Stimulated activated CD8-positive, alpha-beta memory T cell treated with anti-CD3 and anti-CD28 coated beads, Interleukin-12 subunit alpha, Interleukin-12 subunit beta, amount 100 ng/mL, for 24 hours (primary cell): ENCODE data around the gene SPNS2.

Source experiments
- DNase-seq: peaks from one replicate; pipeline ENCODE4 v3.0.0-alpha.2; 2020; ENCODE audit errors: extremely low read depth

Gene SPNS2

GRCh38 chr17:4537451-4538235 lies 39.0 kb downstream of the SPNS2 start:
- DNase-seq: no peak

- no peak for DNase-seq
These were observed 39.7 kb downstream of the SPNS2 start for GRCh38 chr17:4538236-4539002.

GRCh38 chr17:4539025-4539424 lies 40.3 kb downstream of the SPNS2 start:
- DNase-seq: no peak

- no peak for DNase-seq
These were observed 41.0 kb downstream of the SPNS2 start for GRCh38 chr17:4539576-4540223.

- DNase-seq: no peak
These were observed 41.6 kb downstream of the SPNS2 start for GRCh38 chr17:4540224-4540651.

GRCh38 chr17:4540687-4541327 lies 42.1 kb downstream of the SPNS2 start:
- no peak for DNase-seq

GRCh38 chr17:4541328-4542002 lies 42.8 kb downstream of the SPNS2 start:
- no peak for DNase-seq

GRCh38 chr17:4542003-4542725 lies 43.5 kb downstream of the SPNS2 start:
- no peak for DNase-seq

- DNase-seq: no peak
These were observed 44.1 kb downstream of the SPNS2 start for GRCh38 chr17:4542726-4543191.

GRCh38 chr17:4543557-4544026 lies 44.9 kb downstream of the SPNS2 start:
- DNase-seq: no peak

GRCh38 chr17:4544135-4544950 lies 45.7 kb downstream of the SPNS2 start:
- DNase-seq: no peak

GRCh38 chr17:4544951-4545216 lies 46.2 kb downstream of the SPNS2 start:
- DNase-seq: no peak

GRCh38 chr17:4545217-4545951 lies 46.7 kb downstream of the SPNS2 start:
- DNase-seq: no peak

GRCh38 chr17:4547118-4547906 lies 48.6 kb downstream of the SPNS2 start:
- DNase-seq: no peak

- no peak for DNase-seq
These were observed 49.4 kb downstream of the SPNS2 start for GRCh38 chr17:4548061-4548461.

GRCh38 chr17:4548721-4549531 lies 50.2 kb downstream of the SPNS2 start:
- no peak for DNase-seq

GRCh38 chr17:4549781-4550533 lies 51.3 kb downstream of the SPNS2 start:
- no peak for DNase-seq
